ENCODE data around the gene SNRPB. TPM values are rescaled to one million over a fixed set of nuclear protein-coding genes. Genes with fewer than 3 reads are reported as not detected.

The SNRPB gene
- total RNA-seq = 93.3 and 278 TPM in 2 replicates

DNA sequence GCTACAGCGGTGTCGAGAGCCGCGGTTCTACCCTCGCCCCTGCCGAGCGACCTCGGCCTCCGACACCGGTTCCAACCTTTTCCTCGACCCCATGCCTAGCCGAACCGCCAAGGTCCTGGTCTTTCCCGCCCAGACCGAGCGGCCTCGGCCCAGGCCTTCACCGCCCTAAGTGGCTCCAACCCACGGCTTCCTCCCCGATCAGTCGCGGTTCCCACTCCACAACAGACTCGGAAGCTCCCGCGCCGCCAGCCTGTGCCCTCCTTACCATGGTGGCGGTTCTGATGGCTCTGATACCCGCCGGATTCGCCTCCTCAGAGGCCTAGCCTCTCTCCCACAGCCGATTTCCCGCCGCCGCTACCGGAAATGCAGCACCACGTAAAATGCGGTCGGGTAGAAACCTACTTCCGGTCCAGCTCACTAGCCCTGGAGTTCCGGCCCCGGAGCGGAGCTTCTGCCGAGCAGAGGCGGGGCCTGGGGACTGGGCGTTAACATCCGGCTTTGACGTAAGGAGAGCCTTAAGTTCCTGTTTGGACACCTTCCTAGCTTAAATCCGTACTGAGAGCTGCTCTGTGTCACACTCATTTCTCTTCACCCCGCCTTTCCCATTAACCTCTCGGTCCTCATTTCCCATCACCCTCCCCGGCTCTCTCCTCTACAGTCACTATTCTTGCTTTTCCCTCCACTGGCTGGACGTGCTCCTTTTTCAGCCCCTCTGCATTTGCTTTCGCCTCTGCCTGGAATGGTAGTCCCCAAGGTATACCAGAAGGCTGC is at the start of gene SNRPB:
Gene SNRPB, minus strand, starts transcription at position 367 of the 771 bp plus-strand sequence. Its CDS starts 99 bp downstream, at position 268.

DNA sequence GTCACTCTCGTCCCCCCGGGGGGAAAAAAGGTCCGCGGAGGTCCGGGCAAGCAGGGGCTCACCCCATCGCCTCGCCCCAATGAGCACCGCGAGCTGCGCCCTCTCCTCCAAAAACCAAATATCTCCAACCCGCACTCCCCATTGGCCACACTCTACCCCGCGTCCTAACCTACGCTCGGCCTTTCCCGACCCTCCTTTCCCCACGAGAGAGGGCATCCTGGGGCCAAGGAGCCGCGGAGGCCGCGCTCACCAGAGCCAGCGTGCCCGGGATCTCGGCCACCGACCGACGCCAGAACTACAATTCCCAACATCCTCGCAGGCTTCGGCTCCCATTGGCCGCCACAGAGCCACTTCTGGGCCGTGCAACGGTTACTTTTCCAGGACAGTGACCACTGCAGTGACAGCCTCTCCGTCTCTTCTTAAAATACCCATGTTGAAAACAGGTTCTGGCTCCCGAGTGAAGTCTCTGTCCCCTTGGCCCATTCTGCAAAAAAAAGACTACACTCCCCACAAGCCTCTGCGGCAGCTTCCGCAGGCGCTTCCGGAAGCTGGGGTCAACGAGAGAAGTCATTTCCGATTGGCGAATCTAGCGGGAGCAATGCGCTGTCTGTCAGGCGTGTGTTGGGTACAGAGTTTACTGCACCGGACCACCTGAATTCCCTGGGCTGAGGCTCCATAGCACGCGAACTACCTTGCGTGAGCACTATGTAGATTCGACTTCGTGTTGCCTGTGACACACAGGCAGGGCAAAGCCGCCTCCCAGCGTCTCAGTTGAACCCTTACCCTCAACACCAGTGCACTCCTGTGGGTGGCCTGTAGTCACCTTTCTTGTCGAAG is 38.3 kb upstream of the SNRPB start, which contains the start of gene ZNF343:
Gene ZNF343, minus strand, starts transcription at position 285 of the 837 bp plus-strand sequence. CDS start 15,020 bp downstream, outside the sequence.

Other genes with a start within 250 kb of the SNRPB start
- 0.19 and 0.28 TPM in 2 replicates for gene TGM3, start 174.8 kb downstream of the SNRPB start, total RNA-seq
- not detected in 2 replicates for gene TGM6, start 89.9 kb downstream of the SNRPB start, total RNA-seq
- 14.4 and 15.9 TPM in 2 replicates for gene ZNF343, start 38.1 kb upstream of the SNRPB start, total RNA-seq
- gene TMC2, start 65.8 kb upstream of the SNRPB start, total RNA-seq = not detected in 2 replicates
- 112 and 257 TPM in 2 replicates for gene NOP56, start 181.8 kb upstream of the SNRPB start, total RNA-seq
- gene IDH3B, start 193.4 kb upstream of the SNRPB start, total RNA-seq = 55.2 and 84.7 TPM in 2 replicates
- gene EBF4, start 222.0 kb upstream of the SNRPB start, total RNA-seq = under 0.01 and 0.56 TPM in 2 replicates

Data from regular cardiac myocyte (primary cell).